SK-N-SH (cell line): ENCODE measurements around the gene ASCC1. TPM values are rescaled to one million over a fixed set of nuclear protein-coding genes. Genes with fewer than 3 reads are reported as not detected.

ENCODE experiments used
- CTCF ChIA-PET: fragments of 300-600, 350-600 bp; formaldehyde crosslinking; extraction: SDS; loops from one replicate; lab custom pipeline; 2021; lab: Yijun Ruan, JAX
- POLR2A ChIA-PET: fragments of 350-600 bp; sonication (Branson Sonifier 250); formaldehyde crosslinking; extraction: SDS; loops from one replicate; lab custom pipeline; 2020; ENCODE audit warnings: antibody characterized with exemption, inconsistent platforms; lab: Yijun Ruan, JAX
- DNase-seq: peaks from one replicate; pipeline ENCODE4 v3.0.0; 2012
- H2AFZ ChIP-seq: fragments of 200-600 bp; sonication (generic); 2 replicates; pipeline ENCODE4 v1.8.1; 2016; ENCODE audit warnings: antibody characterized with exemption, mild to moderate bottlenecking, low read depth
- H3F3A ChIP-seq: fragments of 200-600 bp; sonication (generic); replicated peaks from 2 replicates; pipeline ENCODE3; 2016; ENCODE audit warnings: antibody characterized with exemption, mild to moderate bottlenecking; ENCODE audit not compliant: insufficient read depth
- H3K27ac ChIP-seq, 2 experiments: fragments of 200-500 bp in 1 of 2; fragments of 200-600 bp in 1 of 2; sonication (Bioruptor generic) in 1 of 2; sonication (generic), shearing (Covaris generic) in 1 of 2; 2 replicates each; pipeline versions ENCODE4 v1.5.1 to v1.6.1; 2014 to 2016; ENCODE audit warnings: low read depth in 2 of 2, inconsistent platforms in 1 of 2, low read length in 1 of 2, mild to moderate bottlenecking in 1 of 2, mixed read lengths in 1 of 2
- H3K27me3 ChIP-seq: fragments of 200-600 bp; sonication (generic), shearing (Covaris generic); 2 replicates; pipeline ENCODE4 v1.6.1; 2016; ENCODE audit warnings: mixed run types; ENCODE audit not compliant: insufficient read depth
- H3K36me3 ChIP-seq, 2 experiments: fragments of 200-500 bp in 1 of 2; fragments of 200-600 bp in 1 of 2; sonication (Bioruptor generic) in 1 of 2; sonication (generic) in 1 of 2; replicated peaks in 1 of 2; 2 replicates each; pipeline versions ENCODE3 to v1.5.1; 2014 to 2016; ENCODE audit warnings: low read length in 1 of 2, mild to moderate bottlenecking in 1 of 2; ENCODE audit not compliant: insufficient read depth in 2 of 2, control insufficient read depth in 1 of 2
- H3K4me1 ChIP-seq, 2 experiments: fragments of 200-500 bp in 1 of 2; fragments of 200-600 bp in 1 of 2; sonication (Bioruptor generic) in 1 of 2; sonication (generic), shearing (Covaris generic) in 1 of 2; 2 replicates each; pipeline versions ENCODE4 v1.5.1 to v1.6.1; 2014 to 2016; ENCODE audit warnings: low read depth in 1 of 2, low read length in 1 of 2, mixed run types in 1 of 2; ENCODE audit not compliant: insufficient read depth in 2 of 2, control insufficient read depth in 1 of 2
- H3K4me2 ChIP-seq: fragments of 200-600 bp; sonication (generic), shearing (Covaris generic); 2 replicates; pipeline ENCODE4 v1.6.1; 2017; ENCODE audit warnings: mixed run types
- H3K4me3 ChIP-seq, 2 experiments: fragments of 200-500 bp in 1 of 2; fragments of 200-600 bp in 1 of 2; sonication (Bioruptor generic) in 1 of 2; sonication (generic), shearing (Covaris generic) in 1 of 2; 2 replicates each; pipeline versions ENCODE4 v1.5.1 to v1.8.1; 2014 to 2016; ENCODE audit warnings: low read depth in 2 of 2, inconsistent platforms in 1 of 2, low read length in 1 of 2, mild to moderate bottlenecking in 1 of 2, mixed read lengths in 1 of 2, moderate library complexity in 1 of 2
- H3K79me2 ChIP-seq: fragments of 200-600 bp; sonication (generic); 2 replicates; pipeline ENCODE4 v1.8.1; 2017; ENCODE audit warnings: mild to moderate bottlenecking; ENCODE audit not compliant: insufficient read depth
- H3K9ac ChIP-seq: fragments of 200-600 bp; sonication (generic); 2 replicates; pipeline ENCODE4 v1.6.1; 2017; ENCODE audit warnings: mixed run types
- H3K9me2 ChIP-seq: fragments of 200-600 bp; sonication (generic); 2 replicates; pipeline ENCODE4 v1.6.1; 2017; ENCODE audit warnings: mixed run types
- H3K9me3 ChIP-seq: fragments of 200-600 bp; sonication (generic); 2 replicates; pipeline ENCODE4 v1.6.1; 2017; ENCODE audit warnings: mixed run types, mild to moderate bottlenecking, moderate library complexity
- H4K20me1 ChIP-seq: fragments of 200-600 bp; sonication (generic); 2 replicates; pipeline ENCODE4 v1.6.1; 2017; ENCODE audit warnings: mild to moderate bottlenecking, mixed run types; ENCODE audit not compliant: insufficient read depth
- EP300 ChIP-seq, 2 experiments: IDR thresholded peaks; 2 replicates each; pipeline versions ENCODE4 v1.4.0 to v1.6.1; 2012; ENCODE audit warnings: borderline replicate concordance in 1 of 2, low read depth in 1 of 2, low read length in 1 of 2
- EZH2phosphoT487 ChIP-seq: fragments of 200-600 bp; sonication (generic); IDR thresholded peaks from 2 replicates; pipeline ENCODE4 v1.6.1; 2017; ENCODE audit warnings: low read depth, mixed run types, mild to moderate bottlenecking, antibody characterized with exemption, moderate library complexity, borderline replicate concordance
- GATA2 ChIP-seq: sonication (generic); formaldehyde crosslinking; IDR thresholded peaks from 2 replicates; pipeline ENCODE4 v1.5.0; 2020; ENCODE audit warnings: mild to moderate bottlenecking, missing genetic modification reagents
- MXI1 ChIP-seq: IDR thresholded peaks from 2 replicates; pipeline ENCODE4 v1.6.1; 2012; ENCODE audit warnings: mild to moderate bottlenecking, low read depth, low read length, improper control_type of control experiment
- NFIC ChIP-seq: IDR thresholded peaks from 2 replicates; pipeline ENCODE4 v1.4.0; 2012; ENCODE audit warnings: borderline replicate concordance
- NRF1 ChIP-seq: IDR thresholded peaks from 2 replicates; pipeline ENCODE4 v1.6.1; 2012; ENCODE audit warnings: low read depth, mild to moderate bottlenecking, low read length
- REST ChIP-seq: IDR thresholded peaks from 2 replicates; pipeline ENCODE4 v1.6.1; 2012; ENCODE audit warnings: mild to moderate bottlenecking, low read depth, low read length, moderate library complexity
- RXRA ChIP-seq: IDR thresholded peaks from 2 replicates; pipeline ENCODE4 v1.4.0; 2012; ENCODE audit warnings: low read depth, mild to moderate bottlenecking, borderline replicate concordance
- SMC3 ChIP-seq: IDR thresholded peaks from 2 replicates; pipeline ENCODE4 v1.6.1; 2012; ENCODE audit warnings: low read depth, low read length, improper control_type of control experiment
- TEAD4 ChIP-seq: IDR thresholded peaks from 2 replicates; pipeline ENCODE4 v1.4.0; 2012; ENCODE audit warnings: mild to moderate bottlenecking, borderline replicate concordance; ENCODE audit not compliant: insufficient read depth
- USF1 ChIP-seq: IDR thresholded peaks from 2 replicates; pipeline ENCODE4 v1.4.0; 2012; ENCODE audit warnings: low read depth, borderline replicate concordance
- YY1 ChIP-seq: IDR thresholded peaks from 2 replicates; pipeline ENCODE4 v1.4.0; 2012; ENCODE audit warnings: low read depth, mild to moderate bottlenecking
- polyA plus RNA-seq, 3 experiments: library from polyadenylated mRNA; depleted of rRNA; stranded (reverse); fragments of >200 nt; gene quantifications; 2 replicates each; pipeline ENCODE4 v1.2.3, GENCODE V29; 2012
- TF ChIP-seq, protein P1 (sequence below): fragments of 150-350 bp; IDR thresholded peaks from 2 replicates; pipeline ENCODE4 v1.6.1; 2017; ENCODE audit warnings: antibody characterized with exemption, low read length, low read depth, borderline replicate concordance
- TF ChIP-seq, protein P2 (sequence below): fragments of 150-350 bp; IDR thresholded peaks from 2 replicates; pipeline ENCODE4 v1.6.1; 2016; ENCODE audit warnings: mild to moderate bottlenecking, low read depth, low read length

The ASCC1 gene
- polyA plus RNA-seq, 1 of the 3 experiments (the other 2 are of a cell fraction), result 15.0 TPM

GRCh38 chr10:72175149-72175548 lies 40.9 kb downstream of the ASCC1 start (continued):
- TF ChIP-seq, protein P1, sequence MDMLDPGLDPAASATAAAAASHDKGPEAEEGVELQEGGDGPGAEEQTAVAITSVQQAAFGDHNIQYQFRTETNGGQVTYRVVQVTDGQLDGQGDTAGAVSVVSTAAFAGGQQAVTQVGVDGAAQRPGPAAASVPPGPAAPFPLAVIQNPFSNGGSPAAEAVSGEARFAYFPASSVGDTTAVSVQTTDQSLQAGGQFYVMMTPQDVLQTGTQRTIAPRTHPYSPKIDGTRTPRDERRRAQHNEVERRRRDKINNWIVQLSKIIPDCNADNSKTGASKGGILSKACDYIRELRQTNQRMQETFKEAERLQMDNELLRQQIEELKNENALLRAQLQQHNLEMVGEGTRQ, result no peak
- 0 out of 2 replicates have a peak, but pooled peaks have one; percentile 18 for TF ChIP-seq TEAD4
- TF ChIP-seq, all 33 proteins: peak for 10

GRCh38 chr10:72174297-72174662 lies 41.8 kb downstream of the ASCC1 start:
- Histone ChIP-seq H3F3A (peaks cover 59% of the 10 kb centered on the region), H3K36me3 (peaks cover 9 to 10% of the 10 kb centered on the region in 2 experiments), H2AFZ (no peak overlapping the region), H3K27me3 (no peaks in the 10 kb centered on the region), H3K79me2 (no peaks in the 10 kb centered on the region), H3K9me3 (no peaks in the 10 kb centered on the region), H3K27ac (peak overlapping the region; percentile 80 to 90), H3K4me3 (no peak overlapping the region), H3K9ac (no peak overlapping the region), H4K20me1 (no peaks in the 10 kb centered on the region), H3K9me2 (no peaks in the 10 kb centered on the region), H3K4me2 (peak overlapping the region; percentile 40), H3K4me1 (peaks cover 12 to 38% of the 10 kb centered on the region in 2 experiments)
- DNase-seq, result no peak
- no peak for TF ChIP-seq RXRA
- no peak for TF ChIP-seq TEAD4
- no peak for TF ChIP-seq NRF1
- TF ChIP-seq EZH2phosphoT487, result no peak
- no peak for TF ChIP-seq SMC3
- no peak for TF ChIP-seq MXI1
- no peak for TF ChIP-seq GATA2 (CRISPR knock-in tag)
- no peak for TF ChIP-seq USF1
- TF ChIP-seq YY1, result no peak
- TF ChIP-seq, protein P1, result no peak
- TF ChIP-seq NFIC, result no peak
- no peak for TF ChIP-seq REST
- TF ChIP-seq EP300 (IDR thresholded peaks at IDR 0.05; ENCODE audit: borderline replicate concordance in 1 of 2, low read depth in 1 of 2, low read length in 1 of 2), result no peak
- TF ChIP-seq, protein P2, sequence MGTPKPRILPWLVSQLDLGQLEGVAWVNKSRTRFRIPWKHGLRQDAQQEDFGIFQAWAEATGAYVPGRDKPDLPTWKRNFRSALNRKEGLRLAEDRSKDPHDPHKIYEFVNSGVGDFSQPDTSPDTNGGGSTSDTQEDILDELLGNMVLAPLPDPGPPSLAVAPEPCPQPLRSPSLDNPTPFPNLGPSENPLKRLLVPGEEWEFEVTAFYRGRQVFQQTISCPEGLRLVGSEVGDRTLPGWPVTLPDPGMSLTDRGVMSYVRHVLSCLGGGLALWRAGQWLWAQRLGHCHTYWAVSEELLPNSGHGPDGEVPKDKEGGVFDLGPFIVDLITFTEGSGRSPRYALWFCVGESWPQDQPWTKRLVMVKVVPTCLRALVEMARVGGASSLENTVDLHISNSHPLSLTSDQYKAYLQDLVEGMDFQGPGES, result no peak
- ChIA-PET CTCF (interaction anchor here (1.2 to 1.7 kb wide), 4 partner anchors 9 to 278 kb away, joined by 3 to 4 read pairs (median 4); no protein-coding TSS in a partner anchor), POLR2A (interaction anchor here (1.4 kb wide), 1 partner anchor 9 kb away, joined by 4 read pairs; no protein-coding TSS in a partner anchor)
